ENCODE data around the gene MS4A3. TPM values are rescaled to one million over a fixed set of nuclear protein-coding genes. Genes with fewer than 3 reads are reported as not detected.

MS4A3 gene
- total and polyA plus RNA-seq, 10 donors, result 0.27 to 31.6 (median 2.4) TPM

DNA sequence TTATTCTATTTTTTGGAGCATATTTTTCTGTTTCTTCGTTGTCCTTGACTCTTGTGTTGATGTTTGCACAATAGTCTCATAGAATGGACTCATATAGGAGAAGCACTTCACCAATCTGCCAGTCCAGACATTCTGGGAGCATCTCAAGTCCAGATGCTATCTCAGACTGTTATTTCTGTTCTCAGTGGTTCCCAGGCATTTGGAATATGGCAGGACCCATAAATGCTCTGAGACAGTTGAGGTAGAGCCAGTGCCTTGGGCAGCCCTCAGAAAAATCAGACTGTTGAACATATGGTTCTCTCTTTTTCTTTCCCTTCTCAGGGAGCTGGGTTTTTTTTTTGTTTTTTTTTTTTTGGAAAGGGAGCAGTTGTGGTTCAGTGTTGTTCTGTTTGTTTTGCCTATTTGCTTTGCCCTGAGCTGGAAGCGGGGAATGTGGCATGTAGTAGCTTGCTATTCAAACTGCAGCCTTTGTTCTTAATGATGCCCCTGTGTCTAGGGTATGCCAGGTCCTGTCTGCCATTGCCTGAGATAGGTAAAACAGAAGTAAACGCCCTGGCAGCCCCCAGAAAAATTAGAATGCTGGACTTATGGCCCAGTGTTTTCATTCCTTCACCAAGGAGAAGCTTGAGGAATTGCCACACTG is 28.3 kb downstream of the MS4A3 start:
- Histone ChIP-seq H3K4me3 (no peak overlapping the region), H3K4me1 (no peaks in the 10 kb centered on the region), H3K9me3 (peaks cover 0 to 8% (median 0%) of the 10 kb centered on the region in 8 donors), H3K27me3 (replicated peaks in 1 of 7) (peaks cover 0 to 3% (median 0%) of the 10 kb centered on the region in 7 donors), H3K27ac (no peak overlapping the region), H3K36me3 (no peaks in the 10 kb centered on the region)
- no peak for DNase-seq
- WGBS, 5 donors, result 62 to 79% (median 75%) methylated on average over 3 of the region's 3 CpGs
- intact Hi-C loops (cut with DNase I; ENCODE audit: low total_unique reads), result no loop called here
- TF ChIP-seq POLR2A (IDR thresholded peaks at IDR 0.05), result no peak
- no peak for TF ChIP-seq POLR2AphosphoS5 (IDR thresholded peaks at IDR 0.05)
- TF ChIP-seq, protein P1, sequence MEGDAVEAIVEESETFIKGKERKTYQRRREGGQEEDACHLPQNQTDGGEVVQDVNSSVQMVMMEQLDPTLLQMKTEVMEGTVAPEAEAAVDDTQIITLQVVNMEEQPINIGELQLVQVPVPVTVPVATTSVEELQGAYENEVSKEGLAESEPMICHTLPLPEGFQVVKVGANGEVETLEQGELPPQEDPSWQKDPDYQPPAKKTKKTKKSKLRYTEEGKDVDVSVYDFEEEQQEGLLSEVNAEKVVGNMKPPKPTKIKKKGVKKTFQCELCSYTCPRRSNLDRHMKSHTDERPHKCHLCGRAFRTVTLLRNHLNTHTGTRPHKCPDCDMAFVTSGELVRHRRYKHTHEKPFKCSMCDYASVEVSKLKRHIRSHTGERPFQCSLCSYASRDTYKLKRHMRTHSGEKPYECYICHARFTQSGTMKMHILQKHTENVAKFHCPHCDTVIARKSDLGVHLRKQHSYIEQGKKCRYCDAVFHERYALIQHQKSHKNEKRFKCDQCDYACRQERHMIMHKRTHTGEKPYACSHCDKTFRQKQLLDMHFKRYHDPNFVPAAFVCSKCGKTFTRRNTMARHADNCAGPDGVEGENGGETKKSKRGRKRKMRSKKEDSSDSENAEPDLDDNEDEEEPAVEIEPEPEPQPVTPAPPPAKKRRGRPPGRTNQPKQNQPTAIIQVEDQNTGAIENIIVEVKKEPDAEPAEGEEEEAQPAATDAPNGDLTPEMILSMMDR (IDR thresholded peaks at IDR 0.05 in 8 of 11, conservative IDR thresholded peaks at IDR 0.05 in 3 of 11), result no peak

DNA sequence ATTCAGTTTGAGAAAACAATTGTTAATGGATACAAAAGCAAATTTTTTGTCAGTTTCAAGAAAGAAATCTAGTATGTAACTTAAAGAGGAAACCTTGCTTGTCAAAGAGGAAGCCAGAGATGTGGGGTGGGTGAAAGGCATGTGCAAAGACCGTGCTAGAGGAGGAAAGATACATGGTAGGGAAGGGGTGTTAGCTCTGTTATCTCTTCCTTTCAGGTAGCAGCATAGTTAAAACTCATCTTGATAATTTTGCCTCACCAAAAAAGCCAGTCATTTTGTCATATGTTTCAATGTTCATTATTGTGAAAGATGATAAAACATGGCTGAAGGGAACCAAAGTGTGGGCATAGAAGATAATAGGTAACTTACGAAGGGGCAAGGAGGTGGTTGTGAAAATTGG is 29.4 kb downstream of the MS4A3 start:
- DNase-seq, result no peak
- H3K4me1 ChIP-seq, result no peaks in the 10 kb centered on the region
- H3K4me3 ChIP-seq, result no peak overlapping the region
- no peaks in the 10 kb centered on the region for H3K36me3 ChIP-seq
- no peak overlapping the region for H3K27ac ChIP-seq
- TF ChIP-seq POLR2AphosphoS5 (IDR thresholded peaks at IDR 0.05) (no peak), POLR2A (IDR thresholded peaks at IDR 0.05) (no peak)
- TF ChIP-seq, protein P1 (IDR thresholded peaks at IDR 0.05 in 8 of 11, conservative IDR thresholded peaks at IDR 0.05 in 3 of 11), result no peak
- intact Hi-C loops (cut with DNase I; ENCODE audit: low total_unique reads), result no loop called here
- H3K9me3 ChIP-seq, result peaks cover 0 to 2% (median 0%) of the 10 kb centered on the region in 8 donors
- 43 to 52% (median 49%) methylated on average over 2 of the region's 2 CpGs for WGBS, 5 donors
- H3K27me3 ChIP-seq (replicated peaks in 1 of 7), result peaks cover 0 to 3% (median 0%) of the 10 kb centered on the region in 7 donors

DNA sequence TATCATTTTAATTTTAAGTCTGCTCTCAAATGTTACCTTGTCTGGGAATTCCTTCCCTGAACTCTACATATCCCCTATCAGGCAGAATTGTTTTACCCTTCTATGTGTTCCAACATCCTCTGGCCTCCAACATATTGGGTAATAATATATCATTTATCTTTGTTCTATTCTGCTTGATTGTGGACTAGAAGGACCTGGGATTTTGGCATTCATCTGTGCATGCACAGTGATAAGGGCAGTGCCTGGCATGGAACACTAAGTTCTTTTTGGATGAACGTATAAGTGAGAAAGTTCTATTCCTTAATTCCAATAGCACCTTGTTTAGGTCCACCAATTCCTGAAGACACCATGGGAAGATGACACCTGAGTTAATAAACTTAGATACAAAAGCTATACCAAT is 30.8 kb downstream of the MS4A3 start:
- H3K4me3 ChIP-seq, result no peak overlapping the region
- TF ChIP-seq POLR2A (IDR thresholded peaks at IDR 0.05), result no peak
- TF ChIP-seq POLR2AphosphoS5 (IDR thresholded peaks at IDR 0.05), result no peak
- TF ChIP-seq, protein P1 (IDR thresholded peaks at IDR 0.05 in 8 of 11, conservative IDR thresholded peaks at IDR 0.05 in 3 of 11), result no peak
- WGBS, 5 donors, result 86 to 94% (median 91%) methylated on average over 1 of the region's 1 CpG
- no peak for DNase-seq
- H3K36me3 ChIP-seq, result no peaks in the 10 kb centered on the region
- intact Hi-C loops (cut with DNase I; ENCODE audit: low total_unique reads), result no loop called here
- no peak overlapping the region for H3K27ac ChIP-seq
- H3K4me1 ChIP-seq, result no peaks in the 10 kb centered on the region
- peaks cover 0 to 3% (median 0%) of the 10 kb centered on the region in 7 donors for H3K27me3 ChIP-seq (replicated peaks in 1 of 7)
- H3K9me3 ChIP-seq, result no peaks in the 10 kb centered on the region

DNA sequence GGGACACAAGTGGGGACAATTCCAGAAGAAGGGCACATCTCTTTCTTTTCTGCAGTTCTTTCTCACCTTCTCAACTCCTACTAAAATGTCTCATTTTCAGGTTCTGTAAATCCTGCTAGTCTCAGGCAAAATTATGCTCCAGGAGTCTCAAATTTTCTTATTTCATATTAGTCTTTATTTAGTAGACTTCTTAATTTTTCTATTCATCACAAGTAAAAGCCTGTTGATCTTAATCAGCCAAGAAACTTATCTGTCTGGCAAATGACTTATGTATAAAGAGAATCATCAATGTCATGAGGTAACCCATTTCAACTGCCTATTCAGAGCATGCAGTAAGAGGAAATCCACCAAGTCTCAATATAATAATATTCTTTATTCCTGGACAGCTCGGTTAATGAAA is 31.9 kb downstream of the MS4A3 start, which contains the start of gene MS4A2:
MS4A2 (plus strand) TSS at position 301 of the 400 bp plus-strand sequence. CDS start 102 bp downstream, outside the sequence.
- intact Hi-C loops (cut with DNase I; ENCODE audit: low total_unique reads), result no loop called here
- TF ChIP-seq POLR2A (IDR thresholded peaks at IDR 0.05), result no peak
- TF ChIP-seq, protein P1 (IDR thresholded peaks at IDR 0.05 in 8 of 11, conservative IDR thresholded peaks at IDR 0.05 in 3 of 11), result no peak
- no peak for TF ChIP-seq POLR2AphosphoS5 (IDR thresholded peaks at IDR 0.05)
- 83 to 100% (median 91%) methylated on average over 1 of the region's 1 CpG for WGBS, 5 donors

More for the DNA sequence above, 31.9 kb downstream of the MS4A3 start, which contains the start of gene MS4A2:
- Histone ChIP-seq H3K4me1 (no peaks in the 10 kb centered on the region), H3K27ac (no peak within 1 kb of the TSS), H3K27me3 (replicated peaks in 1 of 7) (peaks cover 0 to 3% (median 0%) of the 10 kb centered on the region in 7 donors), H3K9me3 (no peaks in the 10 kb centered on the region), H3K36me3 (no peaks in the 10 kb centered on the region), H3K4me3 (no peak within 1 kb of the TSS)
- DNase-seq, result no peak
